K562 (cell line): ENCODE data around the gene ANKRD2.

Experiments used
- CTCF ChIP-seq, 3 experiments: IDR thresholded peaks in 2 of 3; conservative IDR thresholded peaks in 1 of 3; 2 replicates each; pipeline ENCODE4 v1.5.1; 2011 to 2012; ENCODE audit warnings: low read length in 3 of 3, mild to moderate bottlenecking in 3 of 3, control low read depth in 2 of 3, improper control_type of control experiment in 1 of 3, inconsistent platforms in 1 of 3, low read depth in 1 of 3, mixed read lengths in 1 of 3, moderate library complexity in 1 of 3; ENCODE audit not compliant: insufficient read depth in 2 of 3
- HMG20B ChIP-seq: fragments of 250-450 bp; sonication (Bioruptor Pico); IDR thresholded peaks from 2 replicates; pipeline ENCODE4 v1.5.0; 2021; ENCODE audit warnings: mild to moderate bottlenecking
- JUND ChIP-seq, 2 experiments: IDR thresholded peaks; 2 replicates in 1 of 2; 3 replicates in 1 of 2; pipeline ENCODE4 v1.6.1; 2011; ENCODE audit warnings: borderline replicate concordance in 2 of 2, low read depth in 2 of 2, low read length in 2 of 2, improper control_type of control experiment in 1 of 2, missing biosample characterization in 1 of 2, missing genetic modification characterization in 1 of 2, missing genetic modification reagents in 1 of 2
- KLF6 ChIP-seq: fragments of 250-450 bp; sonication (Bioruptor Pico); IDR thresholded peaks from 2 replicates; pipeline ENCODE4 v1.4.0; 2020; ENCODE audit warnings: mild to moderate bottlenecking, moderate library complexity, borderline replicate concordance
- MLX ChIP-seq, 2 experiments: fragments of 450-650 bp in 1 of 2; sonication (generic) in 1 of 2; formaldehyde crosslinking; conservative IDR thresholded peaks; 2 replicates each; pipeline versions ENCODE4 v1.4.0 to v1.8.1; 2020 to 2022; ENCODE audit warnings: mild to moderate bottlenecking in 1 of 2, missing genetic modification reagents in 1 of 2
- SAP30 ChIP-seq: fragments of 200-600 bp; sonication (generic); IDR thresholded peaks from 2 replicates; pipeline ENCODE4 v1.6.1; 2012; ENCODE audit warnings: borderline replicate concordance, low read depth, mild to moderate bottlenecking, moderate library complexity, low read length, control low read depth, inconsistent platforms; ENCODE audit not compliant: insufficient read depth, poor library complexity, severe bottlenecking
- ZNF318 ChIP-seq, 2 experiments: fragments of 450-650 bp; IDR thresholded peaks; 2 replicates each; pipeline ENCODE4 v1.6.1; 2016; ENCODE audit warnings: mild to moderate bottlenecking in 2 of 2, borderline replicate concordance in 1 of 2, low read depth in 1 of 2, moderate library complexity in 1 of 2

GRCh38 chr10:97572214-97572989, at the start of gene ANKRD2:
- TF ChIP-seq CTCF (IDR thresholded peaks at IDR 0.05 in 2 of 3, conservative IDR thresholded peaks at IDR 0.05 in 1 of 3; ENCODE audit: insufficient read depth in 2 of 3, low read depth in 1 of 3, low read length in 3 of 3) (peak; percentile 82 to 88 (median 84)), HMG20B (no peak), SAP30 (no peak), JUND (IDR thresholded peaks at IDR 0.05; ENCODE audit: borderline replicate concordance, low read depth, low read length) (peak; percentile 21; the same call in 1 of the 2 replicates), JUND (tag; IDR thresholded peaks at IDR 0.05; ENCODE audit: borderline replicate concordance, low read depth, low read length) (no peak), ZNF318 (IDR thresholded peaks at IDR 0.05; ENCODE audit: borderline replicate concordance in 1 of 2, low read depth in 1 of 2) (no peak), MLX (CRISPR knock-in tag; conservative IDR thresholded peaks at IDR 0.05) (no peak), KLF6 (no peak)
